IPS-20b (cell line): ENCODE results near the gene UBXN7.
"Not testable (repeated sequence)": the region's sequence is repeated elsewhere in the genome, so short reads cannot be mapped to it uniquely, and the experiment has no call there.

Experiments
- H3K27ac ChIP-seq: one replicate; pipeline ENCODE4 v1.5.1; 2013; ENCODE audit warnings: low read length
- H3K27me3 ChIP-seq: 2 replicates; pipeline ENCODE4 v1.6.1; 2013; ENCODE audit warnings: mild to moderate bottlenecking, low read length, inconsistent platforms; ENCODE audit not compliant: insufficient read depth
- H3K36me3 ChIP-seq: 2 replicates; pipeline ENCODE4 v1.6.1; 2013; ENCODE audit warnings: low read depth, mild to moderate bottlenecking, inconsistent platforms, low read length, moderate library complexity; ENCODE audit not compliant: insufficient read depth
- H3K4me1 ChIP-seq: 2 replicates; pipeline ENCODE4 v1.6.1; 2013; ENCODE audit warnings: mild to moderate bottlenecking, control low read depth, inconsistent platforms, low read length, moderate library complexity; ENCODE audit not compliant: insufficient read depth
- H3K4me3 ChIP-seq: 2 replicates; pipeline ENCODE4 v1.5.1; 2013; ENCODE audit warnings: mild to moderate bottlenecking, low read length, inconsistent platforms
- H3K9ac ChIP-seq: 2 replicates; pipeline ENCODE4 v1.6.1; 2013; ENCODE audit warnings: low read depth, mild to moderate bottlenecking, inconsistent platforms, low read length, moderate library complexity
- H3K9me3 ChIP-seq: 2 replicates; pipeline ENCODE4 v1.6.1; 2013; ENCODE audit warnings: mild to moderate bottlenecking, low read depth, low read length, inconsistent platforms; ENCODE audit not compliant: insufficient read depth

UBXN7 gene

DNA sequence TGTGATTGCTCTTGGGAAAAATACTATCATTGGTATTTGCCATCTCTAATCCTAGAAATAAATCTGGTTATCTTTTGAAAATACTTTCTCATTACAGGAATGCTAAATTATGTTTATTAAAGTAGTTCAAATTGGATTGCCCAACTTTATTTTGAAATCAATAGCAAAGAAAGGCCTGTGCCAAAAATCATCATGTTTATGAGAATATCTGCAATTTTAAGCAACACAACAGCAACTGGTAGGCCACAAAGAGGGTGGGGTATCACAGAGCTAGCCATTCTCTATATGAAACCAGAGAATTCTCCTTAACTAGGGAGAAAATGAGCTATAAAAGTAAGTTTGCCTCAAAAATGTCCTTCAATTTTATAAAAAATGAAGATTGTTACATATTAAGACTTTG, 82.2 kb downstream of the UBXN7 start:
- Histone ChIP-seq H3K27ac (no peak overlapping the region), H3K36me3 (peaks cover 49% of the 10 kb centered on the region), H3K4me3 (no peak overlapping the region), H3K9ac (no peak overlapping the region), H3K4me1 (no peaks in the 10 kb centered on the region), H3K27me3 (no peaks in the 10 kb centered on the region), H3K9me3 (no peaks in the 10 kb centered on the region)

DNA sequence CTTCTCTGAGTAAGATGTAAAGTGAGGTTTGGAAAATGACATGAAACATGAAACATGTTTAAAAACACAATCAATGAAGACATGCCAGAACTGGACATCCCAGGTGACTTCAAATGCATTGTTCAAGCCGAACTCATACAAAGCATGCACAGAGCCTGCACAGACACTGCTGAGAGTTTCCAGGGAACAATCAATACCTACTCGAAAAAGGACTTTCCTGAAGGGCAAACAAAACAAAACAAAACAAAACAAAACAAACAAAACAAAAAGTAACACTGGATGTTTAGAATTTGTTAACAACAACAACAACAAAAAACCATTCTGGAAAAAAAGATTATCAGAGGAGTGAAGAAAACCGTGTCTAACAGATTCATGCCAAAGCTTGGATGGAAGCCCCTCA, 83.5 kb downstream of the UBXN7 start:
- Histone ChIP-seq H3K4me3 (no peak overlapping the region), H3K9me3 (no peaks in the 10 kb centered on the region), H3K36me3 (peaks cover 37% of the 10 kb centered on the region), H3K4me1 (no peaks in the 10 kb centered on the region), H3K9ac (no peak overlapping the region), H3K27me3 (no peaks in the 10 kb centered on the region), H3K27ac (no peak overlapping the region)

DNA sequence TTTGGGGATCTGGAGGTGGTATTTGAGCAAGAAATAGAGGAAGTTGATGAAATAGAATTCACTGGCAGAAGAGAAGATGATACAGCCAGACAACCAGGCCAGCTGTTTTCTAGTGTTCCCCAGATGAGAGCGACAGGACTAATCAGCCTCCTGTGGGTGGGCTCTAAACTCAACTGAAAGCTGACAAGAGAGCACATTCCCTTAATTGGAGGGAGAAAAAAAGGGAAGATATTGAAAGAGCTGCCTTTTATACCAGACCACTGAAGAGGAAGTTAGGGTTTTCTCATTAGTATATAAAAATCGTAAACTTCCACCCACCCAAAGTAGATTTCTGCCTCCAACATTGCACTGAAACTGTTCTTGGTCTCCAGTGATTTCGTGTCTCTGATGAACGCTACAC, 87.6 kb downstream of the UBXN7 start:
- Histone ChIP-seq H3K4me3 (no peak overlapping the region), H3K27ac (no peak overlapping the region), H3K9me3 (no peaks in the 10 kb centered on the region)

DNA sequence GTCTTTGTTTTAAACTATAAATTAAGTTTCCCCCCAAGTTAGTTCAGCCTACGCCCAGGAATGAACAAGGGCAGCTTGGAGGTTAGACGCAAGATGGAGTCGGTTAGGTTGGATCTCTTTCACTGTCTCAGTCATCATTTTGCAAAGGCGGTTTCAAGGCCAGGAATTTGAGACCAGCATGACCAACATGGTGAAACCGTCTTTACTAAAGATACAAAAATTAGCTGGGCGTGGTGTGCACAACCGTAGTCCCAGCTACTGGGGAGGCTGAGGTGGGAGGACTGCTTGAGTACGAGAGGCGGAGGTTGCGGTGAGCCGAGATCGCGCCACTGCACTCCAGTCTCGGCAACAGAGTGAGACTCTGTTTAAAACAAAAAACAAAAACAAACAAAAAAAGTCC, 88.3 kb downstream of the UBXN7 start:
- not testable (repeated sequence) for H3K27ac ChIP-seq, H3K9me3 ChIP-seq, H3K9ac ChIP-seq, H3K4me3 ChIP-seq, H3K4me1 ChIP-seq, H3K27me3 ChIP-seq
- H3K36me3 ChIP-seq = peaks cover 11% of the 10 kb centered on the region

More for the DNA sequence above, 87.6 kb downstream of the UBXN7 start:
- Histone ChIP-seq H3K4me1 (no peaks in the 10 kb centered on the region; the same call in 1 of the 2 replicates), H3K9ac (no peak overlapping the region), H3K27me3 (no peaks in the 10 kb centered on the region), H3K36me3 (peaks cover 18% of the 10 kb centered on the region)

DNA sequence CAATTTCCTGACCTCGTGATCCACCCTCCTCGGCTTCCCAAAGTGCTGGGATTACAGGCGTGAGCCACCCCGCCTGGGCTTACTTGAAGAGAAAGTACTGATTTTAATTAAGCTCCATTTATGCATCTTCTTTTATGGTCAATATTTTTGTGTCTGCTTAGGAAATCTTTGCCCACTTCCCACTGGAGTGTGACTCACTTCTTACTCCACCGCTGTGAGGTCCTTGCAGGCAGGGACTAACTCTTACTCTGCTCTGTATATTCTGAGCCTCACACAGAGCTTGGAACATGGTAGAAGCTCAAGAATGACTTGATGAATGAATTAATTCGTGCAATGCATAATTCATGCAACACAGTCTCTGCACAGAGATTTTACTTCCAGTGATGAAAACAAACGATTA, 91.1 kb downstream of the UBXN7 start:
- H3K9ac ChIP-seq = no peak overlapping the region
- no peak overlapping the region for H3K4me3 ChIP-seq
- no peak overlapping the region for H3K27ac ChIP-seq
- H3K4me1 ChIP-seq = no peaks in the 10 kb centered on the region; the same call in 1 of the 2 replicates
- H3K27me3 ChIP-seq = no peaks in the 10 kb centered on the region
- H3K36me3 ChIP-seq = no peaks in the 10 kb centered on the region
- H3K9me3 ChIP-seq = no peaks in the 10 kb centered on the region

DNA sequence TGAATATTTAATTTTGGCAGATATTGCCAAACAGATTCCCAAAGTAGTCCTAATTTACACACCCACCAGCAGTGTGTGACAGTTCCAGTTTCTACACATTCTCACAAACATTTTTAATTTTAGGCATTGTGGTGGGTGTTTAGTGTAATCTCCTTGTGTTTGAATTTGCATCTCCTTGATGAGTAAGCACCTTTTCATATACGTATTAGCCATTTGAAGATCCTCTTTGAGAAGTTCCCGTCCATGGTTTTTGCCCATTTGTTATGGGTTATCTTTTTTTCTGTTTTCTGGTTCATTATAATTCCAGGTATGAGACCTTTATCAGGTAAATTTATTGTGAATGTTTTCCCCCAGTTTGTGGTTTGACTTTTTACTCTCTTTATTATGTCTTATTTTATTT, 91.8 kb downstream of the UBXN7 start:
- no peak overlapping the region for H3K27ac ChIP-seq

DNA sequence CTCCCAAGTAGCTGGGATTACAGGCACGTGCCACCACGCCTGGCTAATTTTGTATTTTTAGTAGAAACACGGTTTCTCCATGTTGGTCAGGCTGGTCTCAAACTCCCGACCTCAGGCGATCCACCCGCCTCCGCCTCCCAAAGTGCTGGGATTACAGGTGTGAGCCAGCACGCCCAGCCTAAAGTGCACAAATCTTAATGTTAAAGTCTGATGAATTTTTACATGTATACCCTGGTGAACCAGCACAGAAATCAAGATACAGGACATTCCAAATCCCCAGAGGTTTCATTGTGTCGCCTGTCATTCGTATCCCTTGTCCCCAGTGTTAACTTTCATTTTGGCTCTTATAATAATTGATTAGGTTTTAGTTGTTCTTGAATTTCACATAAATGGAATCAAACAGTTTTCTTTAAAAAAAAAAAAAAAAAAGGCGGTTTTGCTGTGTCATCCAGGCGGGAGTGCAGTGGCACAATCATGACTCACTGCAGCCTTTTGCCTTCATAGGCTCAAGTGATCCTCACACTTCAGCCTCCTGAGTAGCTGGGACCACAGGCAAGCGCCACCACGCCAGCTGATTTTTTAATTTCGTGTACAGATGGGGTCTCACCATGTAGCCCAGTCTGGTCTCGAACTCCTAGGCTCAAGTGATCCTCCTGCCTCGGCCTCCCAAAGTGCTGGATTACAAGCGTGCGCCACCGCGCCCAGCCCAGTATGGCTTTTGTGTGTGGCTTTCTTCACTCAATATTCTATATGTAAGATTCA, 92.6 kb downstream of the UBXN7 start:
- Histone ChIP-seq H3K4me1 (no peaks in the 10 kb centered on the region; the same call in 1 of the 2 replicates), H3K36me3 (no peaks in the 10 kb centered on the region), H3K4me3 (no peak overlapping the region), H3K9me3 (no peaks in the 10 kb centered on the region), H3K27me3 (no peaks in the 10 kb centered on the region), H3K9ac (no peak overlapping the region), H3K27ac (no peak overlapping the region)

More for the DNA sequence above, 91.8 kb downstream of the UBXN7 start:
- H3K4me3 ChIP-seq = no peak overlapping the region
- H3K4me1 ChIP-seq = no peaks in the 10 kb centered on the region; the same call in 1 of the 2 replicates
- H3K36me3 ChIP-seq = no peaks in the 10 kb centered on the region
- H3K9me3 ChIP-seq = no peaks in the 10 kb centered on the region
- H3K9ac ChIP-seq = no peak overlapping the region
- H3K27me3 ChIP-seq = no peaks in the 10 kb centered on the region

DNA sequence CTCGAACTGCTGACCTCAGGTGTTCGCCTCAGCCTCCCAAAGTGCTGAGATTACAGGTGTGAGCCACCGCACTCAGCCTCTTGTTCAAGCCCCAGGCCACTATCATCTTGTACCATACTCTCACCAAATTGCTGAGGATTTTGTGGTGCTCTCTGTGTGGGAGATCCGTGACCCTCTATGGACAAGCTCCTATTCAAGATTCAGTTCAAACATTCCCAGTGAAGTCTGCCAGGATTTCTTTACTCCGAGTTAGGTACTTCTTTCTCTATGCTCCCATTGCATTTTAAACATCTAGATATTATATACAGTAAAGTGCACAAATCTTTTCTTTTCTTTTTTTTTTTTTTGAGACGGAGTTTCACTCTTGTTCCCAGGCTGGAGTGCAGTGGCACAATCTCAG, 93.2 kb downstream of the UBXN7 start:
- no peak overlapping the region for H3K4me3 ChIP-seq
- H3K9me3 ChIP-seq = no peaks in the 10 kb centered on the region
- H3K4me1 ChIP-seq = no peaks in the 10 kb centered on the region; the same call in 1 of the 2 replicates
- no peak overlapping the region for H3K27ac ChIP-seq
- no peaks in the 10 kb centered on the region for H3K36me3 ChIP-seq
- H3K27me3 ChIP-seq = no peaks in the 10 kb centered on the region
- no peak overlapping the region for H3K9ac ChIP-seq

DNA sequence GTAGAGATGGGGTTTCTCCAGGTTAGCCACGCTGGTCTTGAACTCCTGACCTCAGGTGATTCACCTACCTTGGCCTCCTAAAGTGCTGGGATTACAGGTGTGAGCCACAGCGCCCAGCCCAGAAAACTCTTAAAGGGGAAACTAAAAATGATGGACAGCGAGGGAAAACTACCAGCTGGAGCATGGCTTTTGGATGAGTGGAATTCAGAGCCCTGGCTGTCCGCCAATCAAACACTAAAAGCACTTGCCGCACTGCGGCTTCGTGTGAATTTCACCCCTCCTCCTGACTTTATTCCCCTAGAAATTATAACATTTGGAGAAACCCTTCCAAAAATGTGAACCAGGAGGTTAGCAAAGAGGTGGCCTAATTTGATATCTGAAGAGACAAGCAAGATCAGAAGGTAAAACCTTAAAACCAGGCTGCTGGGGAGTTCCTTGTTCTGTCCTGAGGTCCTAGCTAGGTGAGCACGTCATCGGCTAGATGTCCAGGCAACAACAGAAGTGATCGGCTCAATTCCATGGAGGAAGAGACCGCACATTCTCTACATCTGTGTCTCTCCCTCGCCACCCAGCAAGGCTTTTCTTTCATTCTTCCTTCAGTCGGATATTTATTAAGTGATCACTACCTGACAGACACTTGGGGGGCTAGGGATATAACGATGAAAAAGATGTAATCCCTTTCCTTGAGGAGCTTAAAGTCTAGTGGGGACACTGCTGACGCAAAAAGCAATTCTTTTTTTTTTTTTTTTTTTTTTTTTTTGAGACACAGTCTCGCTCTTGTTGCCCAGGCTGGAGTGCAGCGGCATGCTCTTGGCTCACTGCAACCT, 95.7 kb downstream of the UBXN7 start:
- Histone ChIP-seq H3K9ac (no peak overlapping the region), H3K4me3 (no peak overlapping the region), H3K9me3 (no peaks in the 10 kb centered on the region), H3K27ac (no peak overlapping the region), H3K4me1 (no peaks in the 10 kb centered on the region; the same call in 1 of the 2 replicates), H3K27me3 (no peaks in the 10 kb centered on the region), H3K36me3 (no peaks in the 10 kb centered on the region)

DNA sequence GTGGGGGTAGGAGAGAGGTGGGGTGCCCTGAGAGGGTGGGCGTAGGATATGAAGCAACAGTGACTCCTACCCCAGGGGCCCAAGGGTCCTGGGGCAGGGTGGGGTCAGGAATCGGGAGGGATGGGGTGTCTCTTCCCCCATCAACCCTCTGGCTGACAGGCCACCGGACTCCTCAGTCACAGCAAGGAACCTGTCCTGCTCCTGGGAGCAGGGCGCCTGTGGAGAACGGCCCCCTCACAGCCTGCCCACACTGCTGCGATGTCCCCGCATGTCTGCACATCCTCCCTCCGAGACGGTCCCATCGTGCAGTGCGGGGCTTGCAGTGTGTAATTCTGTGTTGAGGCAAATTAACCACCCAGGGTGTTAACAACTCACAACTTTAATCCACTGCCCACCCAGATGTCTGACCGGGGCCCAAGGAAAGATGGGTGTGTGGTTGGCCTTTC, 96.7 kb downstream of the UBXN7 start:
- no peaks in the 10 kb centered on the region for H3K36me3 ChIP-seq
- no peaks in the 10 kb centered on the region for H3K27me3 ChIP-seq
- no peak overlapping the region for H3K4me3 ChIP-seq
- H3K27ac ChIP-seq = no peak overlapping the region
- H3K9ac ChIP-seq = no peak overlapping the region
- no peaks in the 10 kb centered on the region; the same call in 1 of the 2 replicates for H3K4me1 ChIP-seq
- H3K9me3 ChIP-seq = no peaks in the 10 kb centered on the region

DNA sequence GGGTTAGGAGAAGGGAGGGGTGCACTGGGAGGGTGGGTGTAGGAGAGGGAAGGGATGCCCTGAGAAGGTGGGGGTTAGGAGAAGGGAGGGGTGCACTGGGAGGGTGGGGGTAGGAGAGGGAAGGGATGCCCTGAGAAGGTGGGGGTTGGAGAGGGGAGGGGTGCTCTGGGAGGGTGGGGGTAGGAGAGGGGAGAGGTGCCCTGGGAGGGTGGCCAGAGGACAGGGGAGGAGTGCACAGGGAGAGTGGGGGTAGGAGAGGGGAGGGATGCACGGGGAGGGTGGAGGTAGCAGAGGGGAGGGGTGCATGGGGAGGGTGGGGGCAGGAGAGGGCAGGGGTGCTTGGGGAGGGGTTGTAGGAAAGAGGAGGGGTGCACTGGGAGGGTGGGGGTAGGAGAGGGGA, 97.2 kb downstream of the UBXN7 start:
- H3K4me3 ChIP-seq = no peak overlapping the region
- no peaks in the 10 kb centered on the region for H3K9me3 ChIP-seq
- no peaks in the 10 kb centered on the region for H3K27me3 ChIP-seq
- H3K9ac ChIP-seq = no peak overlapping the region
- no peaks in the 10 kb centered on the region for H3K4me1 ChIP-seq
- H3K36me3 ChIP-seq = no peaks in the 10 kb centered on the region
- no peak overlapping the region for H3K27ac ChIP-seq

DNA sequence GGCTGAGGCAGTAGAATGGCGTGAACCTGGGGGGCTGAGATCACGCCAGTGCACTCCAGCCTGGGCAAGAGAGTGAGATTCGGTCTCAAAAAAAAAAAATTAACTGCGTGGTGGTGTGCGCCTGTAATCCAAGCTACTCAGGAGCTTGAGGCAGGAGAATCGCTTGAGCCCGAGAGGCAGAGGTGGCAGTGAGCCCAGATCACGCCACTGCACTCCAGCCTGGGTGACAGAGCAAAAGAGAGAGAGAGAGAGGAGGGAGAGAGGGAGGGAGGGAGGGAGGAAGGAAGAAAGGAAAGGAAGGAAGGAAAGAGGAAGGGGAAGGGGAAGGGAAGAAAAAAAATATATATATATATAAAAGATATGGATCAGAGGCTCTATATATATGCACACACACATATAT, 100.1 kb downstream of the UBXN7 start:
- H3K9me3 ChIP-seq = no peaks in the 10 kb centered on the region
- H3K36me3 ChIP-seq = no peaks in the 10 kb centered on the region
- no peaks in the 10 kb centered on the region for H3K27me3 ChIP-seq
- no peaks in the 10 kb centered on the region; the same call in 1 of the 2 replicates for H3K4me1 ChIP-seq
- H3K4me3 ChIP-seq = no peak overlapping the region
- no peak overlapping the region for H3K27ac ChIP-seq
- H3K9ac ChIP-seq = no peak overlapping the region
